Gastroesophageal sphincter (tissue), 3 donors: ENCODE results near the gene TYW3.

Experiments used
- EP300 ChIP-seq: sonication (generic); formaldehyde crosslinking; IDR thresholded peaks from one replicate; pipeline ENCODE4 v1.6.1; 2017; ENCODE audit warnings: antibody characterized with exemption, mild to moderate bottlenecking
- POLR2A ChIP-seq, 2 donors: fragments of 450-650 bp; IDR thresholded peaks; one replicate each; pipeline ENCODE4 v1.6.1; 2017; ENCODE audit warnings: antibody characterized with exemption in 2 of 2, mild to moderate bottlenecking in 2 of 2, moderate library complexity in 1 of 2
- POLR2AphosphoS5 ChIP-seq: sonication (generic); formaldehyde crosslinking; IDR thresholded peaks from one replicate; pipeline ENCODE4 v1.6.1; 2017; ENCODE audit warnings: antibody characterized with exemption
- TF ChIP-seq, protein P1 (sequence below), 4 experiments: fragments of 200-600 bp in 2 of 4; fragments of 450-650 bp in 2 of 4; sonication (generic) in 1 of 4; IDR thresholded peaks; one replicate each; pipeline ENCODE4 v1.5.1; 2017 to 2019; ENCODE audit warnings: antibody characterized with exemption in 4 of 4, mild to moderate bottlenecking in 2 of 4, moderate library complexity in 2 of 4

DNA sequence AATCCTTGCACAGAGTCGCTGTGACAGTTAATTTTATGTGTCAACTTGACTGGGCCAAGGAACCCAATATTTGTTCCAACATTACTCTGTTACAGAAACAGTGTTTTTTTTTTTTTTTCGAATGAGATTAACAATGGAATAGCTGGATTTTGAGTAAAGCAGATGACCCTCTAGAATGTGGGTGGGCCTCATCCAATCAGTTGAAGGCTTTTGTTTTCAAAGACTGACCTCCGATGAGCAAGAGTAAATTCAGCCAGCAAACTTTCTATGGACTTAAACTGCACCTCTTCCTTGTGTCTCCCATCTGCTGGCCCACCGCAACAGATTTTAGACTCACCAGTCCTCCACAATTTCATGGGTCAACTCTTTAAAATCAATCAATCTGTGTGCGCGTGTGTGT lies 17.1 kb upstream of the TYW3 start:
- TF ChIP-seq, protein P1, sequence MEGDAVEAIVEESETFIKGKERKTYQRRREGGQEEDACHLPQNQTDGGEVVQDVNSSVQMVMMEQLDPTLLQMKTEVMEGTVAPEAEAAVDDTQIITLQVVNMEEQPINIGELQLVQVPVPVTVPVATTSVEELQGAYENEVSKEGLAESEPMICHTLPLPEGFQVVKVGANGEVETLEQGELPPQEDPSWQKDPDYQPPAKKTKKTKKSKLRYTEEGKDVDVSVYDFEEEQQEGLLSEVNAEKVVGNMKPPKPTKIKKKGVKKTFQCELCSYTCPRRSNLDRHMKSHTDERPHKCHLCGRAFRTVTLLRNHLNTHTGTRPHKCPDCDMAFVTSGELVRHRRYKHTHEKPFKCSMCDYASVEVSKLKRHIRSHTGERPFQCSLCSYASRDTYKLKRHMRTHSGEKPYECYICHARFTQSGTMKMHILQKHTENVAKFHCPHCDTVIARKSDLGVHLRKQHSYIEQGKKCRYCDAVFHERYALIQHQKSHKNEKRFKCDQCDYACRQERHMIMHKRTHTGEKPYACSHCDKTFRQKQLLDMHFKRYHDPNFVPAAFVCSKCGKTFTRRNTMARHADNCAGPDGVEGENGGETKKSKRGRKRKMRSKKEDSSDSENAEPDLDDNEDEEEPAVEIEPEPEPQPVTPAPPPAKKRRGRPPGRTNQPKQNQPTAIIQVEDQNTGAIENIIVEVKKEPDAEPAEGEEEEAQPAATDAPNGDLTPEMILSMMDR (IDR thresholded peaks at IDR 0.05) = no peak
- no peak for TF ChIP-seq POLR2AphosphoS5
- no peak for TF ChIP-seq POLR2A (IDR thresholded peaks at IDR 0.05)
- TF ChIP-seq EP300 = no peak
